Lower leg skin (tissue), 4 donors: ENCODE results near the gene FGFR2. TPM values are rescaled to one million over a fixed set of nuclear protein-coding genes. Genes with fewer than 3 reads are reported as not detected.
A peak's percentile ranks its signal among the peaks of the same experiment; 100 is the strongest.

Experiments used
- DNase-seq, 2 donors: peaks; one replicate each; pipeline ENCODE4 v3.0.0-alpha.2; 2019; ENCODE audit warnings: low spot score in 2 of 2
- H3K4me3 ChIP-seq: fragments of 200-600 bp; sonication (generic); 2 replicates; pipeline ENCODE4 v1.5.1; 2017; ENCODE audit warnings: mild to moderate bottlenecking, low read depth; ENCODE audit not compliant: poor library complexity, severe bottlenecking
- POLR2A ChIP-seq, 2 donors: fragments of 450-650 bp; IDR thresholded peaks; one replicate each; pipeline ENCODE4 v1.6.1; 2016 to 2017; ENCODE audit warnings: antibody characterized with exemption in 2 of 2, mild to moderate bottlenecking in 1 of 2, moderate library complexity in 1 of 2
- WGBS, 2 donors: methylation state at CpG; one replicate each; pipeline ENCODE4 v1.1.5; 2018; 5-methylcytosine and 5-hydroxymethylcytosine counted together
- intact Hi-C: fragments of 100-400 bp; cut with DNase I; formaldehyde crosslinking; loops from one replicate; pipeline ENCODE4 v1.15.0; 2023; ENCODE audit warnings: low total_unique reads
- total RNA-seq, 4 donors: library from RNA; depleted of rRNA; stranded (reverse); fragments of >200 nt; gene quantifications; one replicate each; pipeline ENCODE4 v1.1.0, GENCODE V29; 2016
- TF ChIP-seq, protein P1 (sequence below), 3 donors: fragments of 450-650 bp; IDR thresholded peaks; one replicate each; pipeline ENCODE4 v1.5.1; 2016; ENCODE audit warnings: antibody characterized with exemption in 3 of 3, mild to moderate bottlenecking in 3 of 3, moderate library complexity in 2 of 3

FGFR2 gene
- total RNA-seq, result 100 to 1,000 TPM; 123 to 179 (median 148) TPM

DNA sequence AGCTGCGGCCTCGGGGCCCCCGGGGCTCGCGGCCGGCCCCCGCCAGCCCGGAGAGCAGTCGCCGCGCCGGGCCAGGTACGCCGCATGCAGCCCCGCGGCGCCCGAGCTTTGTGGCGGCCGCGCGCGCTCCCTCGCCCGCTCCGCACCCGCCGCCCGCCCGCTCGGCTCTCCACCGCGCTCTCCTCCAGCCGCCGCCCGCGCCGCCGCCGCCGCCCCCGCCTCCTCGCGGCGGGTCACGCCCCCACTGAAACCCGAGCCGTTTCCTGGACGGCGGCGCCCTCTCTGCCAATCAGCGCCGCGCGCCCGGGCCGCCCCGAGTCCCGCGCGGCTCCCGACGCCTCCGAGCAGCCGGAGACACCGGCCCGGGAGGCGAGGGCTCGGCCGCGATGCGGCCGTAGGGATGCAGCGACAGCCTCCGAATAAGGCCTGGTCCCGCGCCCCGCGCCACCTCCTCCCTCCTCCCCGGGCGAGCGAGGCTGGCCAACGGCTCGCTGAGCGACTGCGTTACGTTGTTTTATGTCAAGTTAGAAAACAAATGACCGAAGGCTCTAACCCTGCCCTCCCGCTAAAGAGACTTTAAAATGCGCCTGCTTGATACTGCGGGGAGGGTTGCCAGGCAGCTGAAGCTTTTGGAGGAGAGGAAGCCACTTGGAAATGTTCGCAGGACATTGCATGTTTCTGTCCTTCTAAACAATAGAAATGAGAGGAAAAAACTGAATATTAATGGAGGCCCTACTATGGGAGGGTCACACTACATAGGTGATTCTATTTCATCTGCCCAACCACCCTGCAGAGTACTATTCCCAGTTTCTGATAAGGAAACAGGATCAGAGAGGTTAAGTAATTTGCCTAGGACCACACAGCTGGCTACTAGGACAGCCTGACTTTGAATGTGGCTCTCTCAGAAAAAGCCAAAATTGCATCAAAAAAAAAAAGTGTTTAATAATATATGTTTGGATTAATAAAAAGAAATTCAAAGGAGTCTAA lies at the start of gene FGFR2:
TSS of gene FGFR2 (minus strand) at position 182 of the 987 bp plus-strand sequence. CDS start 4,627 bp downstream, outside the sequence.
- 2 to 3% methylated on average over 15 to 25 of the region's 92 CpGs for WGBS, 2 donors
- peak; percentile 51 to 95 for DNase-seq
- intact Hi-C loops, result no loop called here
- TF ChIP-seq, protein P1, sequence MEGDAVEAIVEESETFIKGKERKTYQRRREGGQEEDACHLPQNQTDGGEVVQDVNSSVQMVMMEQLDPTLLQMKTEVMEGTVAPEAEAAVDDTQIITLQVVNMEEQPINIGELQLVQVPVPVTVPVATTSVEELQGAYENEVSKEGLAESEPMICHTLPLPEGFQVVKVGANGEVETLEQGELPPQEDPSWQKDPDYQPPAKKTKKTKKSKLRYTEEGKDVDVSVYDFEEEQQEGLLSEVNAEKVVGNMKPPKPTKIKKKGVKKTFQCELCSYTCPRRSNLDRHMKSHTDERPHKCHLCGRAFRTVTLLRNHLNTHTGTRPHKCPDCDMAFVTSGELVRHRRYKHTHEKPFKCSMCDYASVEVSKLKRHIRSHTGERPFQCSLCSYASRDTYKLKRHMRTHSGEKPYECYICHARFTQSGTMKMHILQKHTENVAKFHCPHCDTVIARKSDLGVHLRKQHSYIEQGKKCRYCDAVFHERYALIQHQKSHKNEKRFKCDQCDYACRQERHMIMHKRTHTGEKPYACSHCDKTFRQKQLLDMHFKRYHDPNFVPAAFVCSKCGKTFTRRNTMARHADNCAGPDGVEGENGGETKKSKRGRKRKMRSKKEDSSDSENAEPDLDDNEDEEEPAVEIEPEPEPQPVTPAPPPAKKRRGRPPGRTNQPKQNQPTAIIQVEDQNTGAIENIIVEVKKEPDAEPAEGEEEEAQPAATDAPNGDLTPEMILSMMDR (IDR thresholded peaks at IDR 0.05), result no peak
- no peak for TF ChIP-seq POLR2A (IDR thresholded peaks at IDR 0.05)
- peak within 1 kb of the TSS; percentile 34 for H3K4me3 ChIP-seq

- no peak for DNase-seq
- intact Hi-C loops, result no loop called here
- 80 to 83% methylated on average over 4 of the region's 4 CpGs for WGBS, 2 donors
- no peak for TF ChIP-seq POLR2A (IDR thresholded peaks at IDR 0.05)
- TF ChIP-seq, protein P1 (IDR thresholded peaks at IDR 0.05), result no peak
- no peak overlapping the region for H3K4me3 ChIP-seq
These were observed 49.2 kb upstream of the FGFR2 start for GRCh38 chr10:121647401-121647800.

- DNase-seq, result no peak
- WGBS, 2 donors, result 84 to 88% methylated on average over 7 of the region's 7 CpGs
- no peak overlapping the region for H3K4me3 ChIP-seq
- intact Hi-C loops, result no loop called here
- TF ChIP-seq POLR2A (IDR thresholded peaks at IDR 0.05), result no peak
- TF ChIP-seq, protein P1 (IDR thresholded peaks at IDR 0.05), result no peak
These were observed 47.5 kb upstream of the FGFR2 start for GRCh38 chr10:121645696-121646095.

DNA sequence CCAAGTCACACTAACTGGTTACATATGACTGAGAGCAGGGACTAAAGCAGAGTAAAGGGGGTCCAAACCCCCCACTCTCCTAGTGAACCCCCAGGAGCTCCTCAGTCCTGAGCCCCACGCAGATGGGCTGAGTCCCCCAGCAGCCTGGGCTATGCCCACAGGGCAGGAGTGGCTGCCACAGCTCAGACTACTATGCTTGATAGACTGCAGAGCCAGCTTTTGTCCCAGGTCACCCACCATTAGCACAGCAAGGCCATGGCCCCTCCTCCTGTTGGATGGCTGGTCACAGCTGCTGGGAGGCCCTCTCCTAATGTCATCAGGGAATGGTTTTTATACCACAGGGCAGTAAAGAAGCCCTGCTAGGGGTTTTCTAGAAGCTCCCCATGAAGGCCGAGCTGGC lies 46.3 kb upstream of the FGFR2 start:
- intact Hi-C loops, result no loop called here
- 85 to 96% methylated on average over 2 of the region's 2 CpGs for WGBS, 2 donors
- TF ChIP-seq POLR2A (IDR thresholded peaks at IDR 0.05), result no peak
- TF ChIP-seq, protein P1 (IDR thresholded peaks at IDR 0.05), result no peak
- no peak overlapping the region for H3K4me3 ChIP-seq
- DNase-seq, result no peak

DNA sequence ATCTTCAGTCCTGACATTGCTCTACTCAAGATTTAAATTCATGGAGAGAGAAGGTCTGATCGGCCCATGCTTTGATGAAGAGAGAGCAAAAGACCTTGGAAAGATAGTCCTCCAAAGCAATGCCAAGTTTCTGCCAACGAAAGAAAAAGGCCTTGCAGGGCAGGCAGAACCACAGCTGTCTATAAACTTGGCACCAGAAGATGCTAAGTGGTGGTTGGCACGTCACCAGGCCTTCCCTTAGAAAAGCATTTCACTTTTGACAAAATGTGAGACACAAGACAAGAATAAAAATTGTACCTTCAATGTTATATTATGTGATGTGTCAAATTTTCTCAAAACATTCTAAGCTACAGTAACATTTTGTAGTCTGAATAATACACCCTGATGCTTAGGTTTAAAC lies 42.0 kb upstream of the FGFR2 start:
- no peak for DNase-seq
- no peak overlapping the region for H3K4me3 ChIP-seq
- intact Hi-C loops, result no loop called here
- WGBS, 2 donors, result 32 to 39% methylated on average over 3 of the region's 3 CpGs
- TF ChIP-seq, protein P1 (IDR thresholded peaks at IDR 0.05), result no peak
- no peak for TF ChIP-seq POLR2A (IDR thresholded peaks at IDR 0.05)
